ENCODE data around the gene ANKFY1.

- TF ChIP-seq RBAK (tag by site-specific recombination; IDR thresholded peaks at IDR 0.05) (no peak), CTCF (tag by site-specific recombination; IDR thresholded peaks at IDR 0.05) (no peak), ZNF24 (tag by site-specific recombination; IDR thresholded peaks at IDR 0.05) (no peak), ZNF521 (tag by site-specific recombination; IDR thresholded peaks at IDR 0.05) (no peak), ZNF776 (tag by site-specific recombination; IDR thresholded peaks at IDR 0.05; ENCODE audit: borderline replicate concordance) (no peak), ZNF184 (tag by site-specific recombination; IDR thresholded peaks at IDR 0.05) (no peak), PRDM4 (tag by site-specific recombination; IDR thresholded peaks at IDR 0.05) (no peak), TSHZ1 (tag by site-specific recombination; IDR thresholded peaks at IDR 0.05; ENCODE audit: borderline replicate concordance) (no peak), ZNF837 (tag by site-specific recombination; IDR thresholded peaks at IDR 0.05) (no peak), ZNF830 (tag by site-specific recombination; IDR thresholded peaks at IDR 0.05; ENCODE audit: low read depth) (no peak), ZBTB17 (tag by site-specific recombination; IDR thresholded peaks at IDR 0.05) (no peak), ZNF530 (tag by site-specific recombination; IDR thresholded peaks at IDR 0.05; ENCODE audit: low read depth) (no peak), MYNN (tag by site-specific recombination; IDR thresholded peaks at IDR 0.05; ENCODE audit: borderline replicate concordance) (no peak)
- TF ChIP-seq, protein P1, sequence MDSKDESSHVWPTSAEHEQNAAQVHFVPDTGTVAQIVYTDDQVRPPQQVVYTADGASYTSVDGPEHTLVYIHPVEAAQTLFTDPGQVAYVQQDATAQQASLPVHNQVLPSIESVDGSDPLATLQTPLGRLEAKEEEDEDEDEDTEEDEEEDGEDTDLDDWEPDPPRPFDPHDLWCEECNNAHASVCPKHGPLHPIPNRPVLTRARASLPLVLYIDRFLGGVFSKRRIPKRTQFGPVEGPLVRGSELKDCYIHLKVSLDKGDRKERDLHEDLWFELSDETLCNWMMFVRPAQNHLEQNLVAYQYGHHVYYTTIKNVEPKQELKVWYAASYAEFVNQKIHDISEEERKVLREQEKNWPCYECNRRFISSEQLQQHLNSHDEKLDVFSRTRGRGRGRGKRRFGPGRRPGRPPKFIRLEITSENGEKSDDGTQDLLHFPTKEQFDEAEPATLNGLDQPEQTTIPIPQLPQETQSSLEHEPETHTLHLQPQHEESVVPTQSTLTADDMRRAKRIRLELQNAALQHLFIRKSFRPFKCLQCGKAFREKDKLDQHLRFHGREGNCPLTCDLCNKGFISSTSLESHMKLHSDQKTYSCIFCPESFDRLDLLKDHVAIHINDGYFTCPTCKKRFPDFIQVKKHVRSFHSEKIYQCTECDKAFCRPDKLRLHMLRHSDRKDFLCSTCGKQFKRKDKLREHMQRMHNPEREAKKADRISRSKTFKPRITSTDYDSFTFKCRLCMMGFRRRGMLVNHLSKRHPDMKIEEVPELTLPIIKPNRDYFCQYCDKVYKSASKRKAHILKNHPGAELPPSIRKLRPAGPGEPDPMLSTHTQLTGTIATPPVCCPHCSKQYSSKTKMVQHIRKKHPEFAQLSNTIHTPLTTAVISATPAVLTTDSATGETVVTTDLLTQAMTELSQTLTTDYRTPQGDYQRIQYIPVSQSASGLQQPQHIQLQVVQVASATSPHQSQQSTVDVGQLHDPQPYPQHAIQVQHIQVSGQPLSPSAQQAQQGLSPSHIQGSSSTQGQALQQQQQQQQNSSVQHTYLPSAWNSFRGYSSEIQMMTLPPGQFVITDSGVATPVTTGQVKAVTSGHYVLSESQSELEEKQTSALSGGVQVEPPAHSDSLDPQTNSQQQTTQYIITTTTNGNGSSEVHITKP (tag by site-specific recombination; IDR thresholded peaks at IDR 0.05), result no peak
Measured at GRCh38 chr17:4198995-4199394, 64.8 kb downstream of the ANKFY1 start.

Measured in HEK293 (cell line).